HuH-7 (cell line): ENCODE measurements around the gene HIBCH.
"Not testable (repeated sequence)": the region's sequence is repeated elsewhere in the genome, so short reads cannot be mapped to it uniquely, and the experiment has no call there.

ENCODE experiments used
- DNase-seq: peaks from one replicate; pipeline ENCODE4 v3.0.0; 2011; ENCODE audit warnings: low spot score

The HIBCH gene

DNA sequence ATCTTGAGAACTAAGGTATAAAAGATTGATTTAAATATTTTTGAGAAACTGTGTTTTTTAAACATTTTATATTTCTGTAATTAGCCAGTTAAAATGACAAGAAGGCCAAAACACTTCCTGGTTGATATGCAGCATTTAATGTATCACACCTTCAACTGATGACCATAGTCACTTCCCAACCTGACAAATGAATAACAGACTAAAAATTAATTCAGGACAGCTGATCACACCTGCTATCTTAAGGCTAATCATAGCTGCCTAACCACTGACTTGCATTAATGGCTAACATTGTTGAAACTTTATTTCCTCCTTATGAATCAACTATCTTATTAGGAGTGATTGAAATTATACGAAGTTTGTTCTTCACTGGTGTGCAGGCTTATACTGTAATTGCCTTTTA lies 131.3 kb downstream of the HIBCH start:
- no peak for DNase-seq

GRCh38 chr2:190186238-190186637 lies 133.4 kb downstream of the HIBCH start:
- DNase-seq: no peak

GRCh38 chr2:190185380-190185779 lies 134.2 kb downstream of the HIBCH start:
- DNase-seq: no peak

DNA sequence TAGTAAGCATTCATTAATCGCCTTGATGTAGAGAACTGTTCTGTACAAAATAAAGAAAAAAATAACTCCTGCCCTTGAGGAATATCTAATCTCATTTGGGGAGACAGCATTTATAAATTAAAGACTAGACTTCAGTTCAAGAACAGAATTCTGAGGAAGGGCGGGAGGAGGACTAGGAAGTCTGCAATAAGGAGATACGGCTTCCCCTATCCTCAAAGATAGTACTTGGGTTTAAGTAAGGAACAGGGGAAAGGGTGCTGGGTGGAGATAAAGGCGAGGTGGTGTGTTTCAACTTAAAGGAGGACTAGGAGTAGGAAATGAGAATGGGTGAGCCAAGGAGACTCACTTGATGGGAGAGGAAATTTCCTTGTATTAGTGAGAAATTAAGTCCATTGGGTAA lies 135.2 kb downstream of the HIBCH start:
- no peak for DNase-seq

DNA sequence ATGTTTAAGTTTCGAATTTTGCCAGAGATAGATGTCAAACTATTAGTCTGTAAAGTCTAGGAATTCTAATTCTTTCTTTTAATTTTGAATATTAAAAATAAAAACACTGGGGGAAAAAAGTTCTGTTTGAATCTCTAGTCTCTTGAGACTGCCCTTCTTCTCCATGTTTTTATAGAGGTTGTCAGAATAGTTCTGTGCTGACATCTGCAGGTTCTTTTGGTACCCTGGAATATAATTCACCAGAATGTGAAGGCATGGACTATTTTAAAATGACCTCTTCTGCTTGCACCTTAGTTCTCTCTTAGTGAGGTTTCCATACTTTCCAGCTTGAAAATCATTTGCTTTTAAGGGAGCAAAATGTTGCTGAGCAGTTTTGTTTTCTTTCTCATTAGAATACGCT lies 136.1 kb downstream of the HIBCH start:
- DNase-seq: no peak

GRCh38 chr2:190182071-190182524 lies 137.5 kb downstream of the HIBCH start:
- DNase-seq: no peak

DNA sequence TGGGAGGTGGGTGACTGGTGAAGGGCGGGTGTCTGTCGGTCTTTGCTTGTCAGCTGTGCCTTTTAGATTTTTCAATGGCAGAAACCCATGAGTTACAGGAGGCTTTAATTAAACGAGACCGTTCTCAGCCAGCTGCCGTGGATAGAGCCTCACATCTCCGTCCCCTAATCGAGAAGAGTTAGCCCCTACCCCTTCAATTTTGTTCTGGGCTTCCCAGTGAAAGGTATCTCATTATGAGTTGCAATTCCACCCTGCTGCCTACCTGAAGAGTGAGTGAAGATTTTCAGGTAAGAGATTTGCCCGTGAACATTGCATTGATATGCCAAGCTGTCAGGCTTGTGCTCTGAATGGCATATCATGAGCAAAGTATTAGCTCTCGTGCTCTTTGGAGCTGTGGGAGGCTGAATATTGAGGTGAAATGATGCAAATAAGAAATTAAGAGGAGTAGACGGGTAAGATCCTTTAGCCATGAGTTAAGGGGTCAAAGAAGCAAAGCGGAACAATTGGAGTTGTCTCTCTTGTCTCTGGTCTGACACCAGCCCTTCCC lies 138.4 kb downstream of the HIBCH start:
- no peak for DNase-seq

GRCh38 chr2:190180313-190181122 lies 139.1 kb downstream of the HIBCH start:
- DNase-seq: peak; percentile 47

DNA sequence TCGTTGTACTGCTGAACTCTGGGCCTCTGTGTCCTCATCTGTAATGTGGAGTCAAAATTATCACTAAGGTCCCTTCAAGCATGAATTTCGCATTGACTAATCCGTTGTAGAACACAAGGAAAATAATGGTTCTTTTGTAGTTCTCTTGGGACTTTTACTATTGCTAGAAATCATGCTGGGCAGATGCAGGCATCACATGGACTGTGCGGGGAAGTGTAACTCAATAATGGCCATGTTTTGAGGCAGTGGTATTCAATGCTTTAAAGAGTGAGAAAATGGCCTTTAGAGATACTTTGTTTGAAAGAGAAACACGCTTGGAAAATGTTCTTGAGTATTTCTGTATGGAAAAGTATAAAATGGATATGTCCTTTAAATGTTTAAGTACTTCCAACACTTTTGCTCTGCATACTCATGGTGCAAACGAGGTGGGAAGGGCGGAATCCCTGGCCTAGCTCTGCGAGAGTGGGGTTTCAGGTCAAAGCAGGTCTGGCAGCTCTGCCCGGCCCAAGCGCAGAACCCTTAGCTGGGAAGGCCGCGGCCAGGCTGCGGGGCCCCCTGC lies 139.8 kb downstream of the HIBCH start:
- peak; percentile 82 for DNase-seq

GRCh38 chr2:190178066-190178722 lies 141.4 kb downstream of the HIBCH start:
- no peak for DNase-seq

DNA sequence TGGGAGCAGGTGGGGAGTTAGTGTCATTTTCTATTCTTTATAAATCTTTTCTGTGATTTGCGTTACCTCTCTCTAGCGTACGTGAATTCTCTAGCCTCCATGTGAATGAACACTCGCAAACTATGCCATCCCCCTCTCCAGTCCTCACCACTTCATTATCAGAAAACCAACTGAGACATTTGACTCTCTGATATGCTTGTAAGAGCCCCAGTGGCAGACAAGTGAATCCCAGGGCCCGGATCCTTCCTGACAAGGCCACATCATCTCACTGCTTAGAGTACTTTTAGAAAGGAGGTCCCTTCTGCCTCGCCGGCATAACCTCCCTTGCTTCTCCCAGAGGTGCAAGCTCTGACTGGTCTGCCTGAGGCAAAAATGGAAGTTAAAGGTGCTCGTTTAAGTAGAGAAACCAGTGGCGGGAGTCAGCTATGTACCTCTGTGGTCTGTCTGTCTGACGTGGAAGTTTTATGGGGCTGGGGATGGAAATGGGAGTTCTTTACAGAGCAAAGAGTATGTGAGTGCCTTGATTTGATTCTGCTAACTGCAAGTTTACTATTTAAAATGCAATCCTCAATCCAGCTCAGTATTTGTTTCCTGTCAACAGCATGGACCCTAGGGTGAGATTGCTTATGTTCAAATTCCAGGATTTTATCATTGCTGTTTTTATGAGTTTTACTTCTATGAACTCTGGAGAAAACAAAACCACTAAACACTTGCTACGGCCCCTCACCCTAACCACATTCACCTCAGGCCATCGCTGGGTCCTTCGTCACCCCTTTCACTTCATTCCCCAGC lies 142.2 kb downstream of the HIBCH start:
- DNase-seq: no peak

DNA sequence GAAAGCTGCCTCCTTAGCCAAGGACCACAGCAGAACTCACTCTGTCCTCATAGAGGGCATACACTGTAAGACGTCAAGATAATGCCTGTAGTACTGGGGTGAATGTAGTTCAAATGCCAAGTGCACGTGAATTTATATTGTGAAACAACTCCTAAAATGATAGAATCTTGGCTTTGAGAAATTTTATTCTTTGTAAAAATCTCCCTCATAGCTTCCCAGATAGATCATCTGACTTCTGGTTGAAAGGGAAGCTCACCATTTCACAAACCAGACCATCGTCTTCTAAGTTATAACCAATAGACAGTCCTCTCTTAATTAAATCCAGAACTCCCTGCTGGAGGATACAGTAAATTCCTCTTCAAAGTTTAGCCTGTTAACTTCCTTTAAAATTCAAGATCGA lies 146.2 kb downstream of the HIBCH start:
- no peak for DNase-seq

GRCh38 chr2:190170673-190171072 lies 149.0 kb downstream of the HIBCH start:
- DNase-seq: no peak

DNA sequence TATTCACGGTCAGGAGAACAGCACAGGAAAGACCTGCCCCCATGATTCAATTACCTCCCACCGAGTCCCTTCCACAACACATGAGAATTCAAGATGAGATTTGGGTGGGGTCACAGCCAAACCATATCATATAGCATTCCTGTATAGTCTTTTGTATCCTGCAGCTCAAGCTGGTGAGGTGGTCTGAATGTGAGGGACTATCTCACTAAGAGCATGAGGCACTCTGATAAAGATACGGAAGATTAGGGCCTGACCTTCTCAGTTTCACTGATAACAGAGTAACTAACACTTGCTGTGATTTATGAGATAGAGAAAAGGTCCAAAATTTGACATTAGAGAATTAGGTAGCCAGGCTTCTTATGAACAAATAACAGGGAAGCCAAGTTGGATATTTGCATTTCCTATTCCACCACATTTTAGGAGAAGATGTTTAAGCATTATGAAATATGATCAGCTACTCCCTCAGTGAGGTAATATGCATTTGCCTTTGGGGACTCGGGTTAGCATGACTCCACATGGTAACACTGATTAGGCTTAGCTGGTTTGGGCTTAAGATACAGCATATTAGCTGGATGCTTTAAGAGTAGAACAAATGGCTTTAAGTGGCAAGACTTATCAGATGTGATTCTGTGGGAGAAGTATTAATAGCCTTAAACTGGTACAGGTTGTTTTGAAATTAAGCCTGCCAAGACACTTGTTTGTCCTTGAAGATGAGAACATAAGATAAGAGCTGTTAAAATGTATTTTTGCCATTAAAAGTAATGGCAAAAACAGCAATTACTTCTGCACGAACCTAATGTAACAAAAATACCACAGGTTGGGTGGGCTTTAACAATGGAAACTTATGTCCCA lies 150.2 kb downstream of the HIBCH start:
- DNase-seq: no peak

- no peak for DNase-seq
These were observed 151.9 kb downstream of the HIBCH start for GRCh38 chr2:190167702-190168101.

DNA sequence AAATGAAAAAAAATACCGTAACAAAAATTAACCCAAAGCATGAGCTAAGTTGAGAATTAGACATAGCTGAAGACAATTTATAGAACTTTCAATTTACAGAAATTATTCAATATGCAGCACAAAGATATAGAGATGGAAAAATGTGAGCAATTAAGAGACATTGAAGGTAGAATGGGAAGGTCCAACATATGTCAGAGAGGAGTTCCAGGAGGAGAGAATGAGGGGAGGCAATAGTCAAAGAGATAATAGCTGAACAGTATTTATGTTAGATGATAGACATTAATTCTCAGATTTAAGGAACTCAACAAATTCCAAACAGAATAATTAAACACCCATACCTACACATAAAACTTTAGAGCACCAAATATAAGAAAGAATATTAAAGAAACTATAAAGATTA lies 154.1 kb downstream of the HIBCH start:
- DNase-seq: no peak

DNA sequence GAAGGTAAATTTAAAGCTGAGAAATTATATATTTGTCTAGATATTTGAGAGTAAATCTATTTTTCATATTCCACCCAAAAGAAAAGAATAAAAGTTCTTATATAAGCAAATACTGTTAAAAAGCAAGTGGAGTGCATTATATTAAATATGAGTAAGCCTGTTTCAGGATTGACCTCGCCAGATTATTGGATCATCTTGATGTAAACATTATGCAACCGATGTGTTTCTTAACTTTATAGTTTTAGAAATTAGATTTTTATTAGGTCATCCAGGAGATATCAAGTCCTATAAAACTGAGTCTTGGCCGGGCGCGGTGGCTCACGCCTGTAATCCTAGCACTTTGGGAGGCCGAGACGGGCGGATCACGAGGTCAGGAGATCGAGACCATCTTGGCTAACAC lies 156.8 kb downstream of the HIBCH start:
- no peak for DNase-seq

DNA sequence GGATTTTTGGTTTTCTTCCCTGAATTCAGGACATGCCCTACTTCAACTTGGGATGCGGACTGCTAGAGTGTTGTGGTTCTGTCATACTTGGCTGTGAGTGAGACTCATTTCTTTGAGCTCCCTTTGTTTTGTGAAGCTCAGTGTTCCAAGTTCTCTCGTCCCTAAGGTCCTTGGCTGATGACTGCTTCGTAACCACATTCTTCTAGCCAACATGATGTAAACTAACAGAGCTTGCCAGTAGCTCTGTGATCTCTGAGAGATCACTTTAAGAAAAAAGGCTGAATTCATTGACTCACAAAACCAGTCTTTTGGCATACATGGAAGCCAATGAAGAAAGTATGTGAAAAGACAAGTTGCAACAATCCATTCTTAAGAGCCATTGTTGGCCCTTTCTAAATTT lies 160.2 kb downstream of the HIBCH start:
- DNase-seq: no peak

- DNase-seq: no peak
These were observed 160.7 kb downstream of the HIBCH start for GRCh38 chr2:190158798-190159434.

DNA sequence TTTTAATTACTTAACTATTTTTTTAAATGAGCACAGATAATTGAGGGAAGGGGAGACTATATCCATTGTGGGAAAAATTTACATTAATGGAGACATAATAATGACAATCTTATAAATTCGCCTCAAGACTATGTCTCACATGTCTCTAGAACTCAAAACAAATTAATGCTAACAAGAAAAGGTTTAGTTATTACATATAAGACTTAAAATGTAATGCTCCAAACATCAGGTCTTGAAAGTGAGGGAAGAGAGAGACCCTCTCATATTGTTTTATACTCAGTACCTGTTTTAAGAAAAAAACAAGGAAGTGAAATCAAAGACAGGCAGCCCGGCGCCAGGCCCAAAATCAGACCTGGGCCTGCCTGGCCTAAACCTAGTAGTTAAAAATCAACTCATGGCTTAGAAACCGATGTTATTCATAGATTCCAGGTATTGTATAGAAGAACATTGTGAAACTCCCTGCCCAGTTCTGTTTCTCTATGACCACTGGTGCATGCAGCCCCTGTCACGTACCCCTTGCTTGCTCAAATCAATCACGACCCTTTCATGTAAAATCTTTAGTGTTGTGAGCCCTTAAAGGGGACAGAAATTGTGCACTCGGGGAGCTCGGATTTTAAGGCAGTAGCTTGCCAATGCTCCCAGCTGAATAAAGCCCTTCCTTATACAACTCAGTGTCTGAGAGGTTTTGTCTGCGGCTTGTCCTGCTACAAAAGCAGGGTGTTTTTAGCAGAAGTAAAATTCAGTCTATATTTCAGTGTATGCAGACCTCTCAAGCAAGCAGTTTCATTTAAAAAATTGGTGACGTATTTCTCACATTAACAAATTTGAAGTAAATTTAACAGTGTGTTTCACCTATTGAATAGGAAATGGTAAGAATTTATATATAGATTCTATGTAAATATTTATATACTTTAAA lies 161.8 kb downstream of the HIBCH start:
- not testable (repeated sequence) for DNase-seq
